Activated effector memory CD4-positive, alpha-beta T cell treated with Interleukin-2 at 50 U/mL for 16 hours (primary cell): ENCODE data around the gene FBXO3.
"Not testable (repeated sequence)": the region's sequence is repeated elsewhere in the genome, so short reads cannot be mapped to it uniquely, and the experiment has no call there.

Experiments used
- DNase-seq: peaks from one replicate; pipeline ENCODE4 v3.0.0-alpha.2; 2020

The FBXO3 gene

DNA sequence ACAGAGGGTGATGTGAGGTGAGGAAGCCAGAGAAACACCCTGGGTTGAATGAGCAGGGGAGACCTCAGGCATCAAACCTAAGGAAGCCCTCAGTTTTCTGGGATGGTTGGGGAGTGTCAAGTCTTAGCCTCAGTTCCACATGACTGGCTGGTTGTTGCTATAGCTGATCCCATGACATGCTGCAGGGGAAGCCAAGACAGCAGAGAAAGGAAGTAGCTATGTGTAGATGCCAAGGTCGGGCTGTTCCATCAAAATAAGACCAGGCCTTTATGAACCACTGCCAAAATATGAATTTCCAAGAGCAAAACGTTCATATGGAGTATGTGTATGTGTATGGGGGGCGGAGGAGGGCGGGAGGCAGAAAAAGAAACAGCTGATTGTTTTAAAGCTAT is 49.7 kb downstream of the FBXO3 start:
- no peak for DNase-seq

DNA sequence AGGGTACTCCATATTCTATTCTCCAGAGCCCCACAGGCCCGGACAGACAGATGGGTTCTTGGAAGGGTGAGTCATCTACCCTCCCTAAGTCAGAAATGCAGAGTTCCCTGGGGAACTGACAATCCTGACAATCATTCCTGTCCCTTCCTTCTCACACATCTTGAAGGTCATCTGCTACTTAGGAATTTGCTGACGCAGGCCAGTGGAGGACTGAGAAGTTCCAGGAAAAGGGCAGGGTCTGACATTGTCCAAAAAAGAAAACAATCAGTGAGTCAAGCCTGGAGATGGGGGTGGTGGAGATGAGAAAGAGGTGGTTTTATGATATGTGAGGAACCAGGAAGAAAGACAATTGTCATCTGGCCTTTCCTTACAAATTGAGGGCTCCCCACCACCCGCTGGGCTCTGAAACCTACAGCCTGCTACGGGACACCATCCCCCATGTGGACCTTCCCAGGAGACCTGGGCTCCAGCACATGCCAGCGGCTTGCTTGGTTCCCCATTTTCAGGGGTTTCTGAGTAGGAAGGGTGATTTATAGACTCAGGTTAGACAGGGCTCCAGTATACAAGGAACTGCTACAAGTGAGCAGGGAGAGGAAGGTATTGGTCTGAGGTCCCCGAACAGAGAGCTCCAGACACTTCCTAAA is 51.0 kb downstream of the FBXO3 start:
- no peak for DNase-seq

DNA sequence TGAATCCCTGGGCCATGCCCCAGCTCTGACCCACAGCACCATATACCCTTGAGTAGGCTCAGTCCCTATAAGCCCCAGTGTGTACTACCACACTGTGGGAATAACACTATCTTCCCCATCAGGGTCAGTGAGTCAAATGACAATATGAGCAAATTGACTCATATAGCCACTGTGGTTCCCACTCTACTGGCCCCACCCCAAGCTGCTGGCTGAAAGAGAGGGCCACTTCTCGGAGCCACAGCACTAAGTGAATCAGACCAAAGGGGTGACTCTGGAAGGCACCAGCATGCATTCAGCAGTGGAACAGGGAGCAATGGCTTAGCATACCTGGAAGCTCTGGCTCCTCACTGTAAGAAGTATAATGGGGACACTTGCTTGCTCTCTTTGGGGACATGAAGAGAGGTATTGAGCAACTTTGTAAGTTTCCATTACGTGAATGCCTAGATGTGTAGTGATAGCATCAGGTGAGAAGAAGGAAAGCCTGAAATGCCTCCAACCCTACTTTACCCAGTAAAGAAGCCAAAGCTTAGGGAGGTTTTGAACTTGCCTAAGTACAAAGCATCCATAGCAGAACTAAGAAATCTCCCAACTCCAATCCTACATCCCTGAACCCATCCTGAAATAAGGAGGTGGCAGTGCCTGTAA is 51.6 kb downstream of the FBXO3 start:
- DNase-seq = no peak

DNA sequence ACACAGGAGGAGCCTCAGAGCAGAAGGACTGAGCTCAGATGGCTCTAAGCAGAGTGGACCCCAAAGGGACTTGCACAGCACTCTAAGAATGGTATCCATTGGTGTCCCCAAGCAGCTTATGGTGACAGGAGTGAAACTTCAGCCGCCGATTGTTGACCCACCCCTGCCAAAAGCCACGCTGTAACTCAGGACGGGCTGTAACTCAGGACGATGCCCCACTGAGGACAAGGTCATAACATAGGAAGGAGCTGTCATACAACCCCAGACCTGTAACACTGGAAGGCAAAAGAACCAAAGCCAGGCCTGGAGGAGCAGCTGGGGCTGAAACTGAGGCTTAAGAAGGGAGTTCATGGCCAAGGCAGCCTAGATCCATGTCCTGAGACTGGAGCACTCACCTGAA is 52.3 kb downstream of the FBXO3 start:
- no peak for DNase-seq

DNA sequence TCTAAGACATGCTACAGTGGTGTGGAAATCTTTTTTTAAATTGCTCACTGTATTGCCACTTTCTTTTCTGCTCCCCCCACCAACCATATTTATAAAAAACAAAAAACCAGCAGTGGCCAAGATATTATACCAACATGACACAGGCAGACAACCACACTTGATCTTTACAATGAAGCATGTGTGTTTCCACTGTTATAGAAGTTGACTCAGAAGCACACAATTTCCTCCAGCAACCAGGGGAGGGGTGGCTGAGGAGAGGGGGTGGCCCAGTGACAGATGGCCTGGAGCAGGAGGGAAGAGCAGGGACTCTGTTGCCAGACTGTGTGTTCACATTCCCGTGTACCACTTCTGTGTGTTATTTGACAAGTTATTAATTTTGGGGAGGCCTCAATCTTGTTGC is 52.9 kb downstream of the FBXO3 start:
- no peak for DNase-seq

DNA sequence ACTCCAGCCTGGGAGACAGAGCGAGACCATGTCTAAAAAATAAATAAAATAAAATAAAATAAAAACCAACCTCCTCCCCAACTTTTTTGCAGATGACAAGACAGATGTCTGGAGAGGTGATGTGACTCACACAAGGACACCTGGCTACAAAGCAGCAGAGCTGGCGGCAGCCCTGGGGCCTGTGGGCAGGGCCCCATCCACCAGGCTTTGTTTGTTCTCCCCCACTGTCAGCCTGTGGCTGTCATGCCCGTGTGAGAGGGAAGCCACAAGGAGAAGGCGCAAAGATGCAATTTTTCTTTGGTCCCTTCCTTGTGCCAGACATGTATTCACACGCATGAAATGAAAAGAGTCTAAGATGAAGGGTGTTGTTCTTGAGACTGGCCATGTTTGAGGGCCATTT is 54.7 kb downstream of the FBXO3 start:
- DNase-seq = no peak

DNA sequence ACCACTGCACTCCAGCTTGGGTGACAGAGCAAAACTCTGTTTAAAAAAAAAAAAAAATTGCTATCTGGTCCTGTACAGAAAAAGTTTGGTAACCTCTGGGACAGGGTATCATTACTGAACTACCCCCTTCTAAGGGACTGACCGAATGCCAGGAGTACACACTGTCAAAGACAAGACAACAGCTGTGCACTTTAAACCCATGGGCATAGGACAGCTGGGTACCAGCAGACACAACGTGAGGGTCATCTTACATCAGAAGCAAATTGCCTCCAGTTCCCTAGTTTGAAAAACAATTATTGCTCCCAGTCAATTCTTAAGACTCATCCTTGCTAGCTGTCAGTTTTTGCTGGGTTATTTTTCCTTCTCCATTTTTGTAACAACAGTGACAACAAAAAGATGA is 55.9 kb downstream of the FBXO3 start:
- no peak for DNase-seq

DNA sequence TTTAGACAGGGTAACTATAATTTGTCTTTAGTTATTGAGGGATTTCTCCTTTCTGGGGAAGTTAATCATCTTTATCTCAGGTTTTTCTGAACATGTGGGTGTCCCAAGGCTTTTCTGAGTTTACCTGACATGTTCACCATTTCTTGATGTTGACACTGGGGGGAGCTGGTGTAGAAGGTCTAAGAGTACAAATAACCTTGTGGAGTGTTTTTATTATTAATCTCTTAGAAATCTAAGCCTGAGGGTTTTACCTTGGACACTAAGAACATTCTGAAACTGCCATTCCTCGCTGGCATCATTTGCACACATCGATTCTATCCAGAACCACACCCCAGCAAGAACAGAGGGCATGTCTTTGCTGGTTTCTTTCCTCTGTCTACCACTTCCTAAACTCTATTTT is 58.1 kb downstream of the FBXO3 start:
- no peak for DNase-seq

DNA sequence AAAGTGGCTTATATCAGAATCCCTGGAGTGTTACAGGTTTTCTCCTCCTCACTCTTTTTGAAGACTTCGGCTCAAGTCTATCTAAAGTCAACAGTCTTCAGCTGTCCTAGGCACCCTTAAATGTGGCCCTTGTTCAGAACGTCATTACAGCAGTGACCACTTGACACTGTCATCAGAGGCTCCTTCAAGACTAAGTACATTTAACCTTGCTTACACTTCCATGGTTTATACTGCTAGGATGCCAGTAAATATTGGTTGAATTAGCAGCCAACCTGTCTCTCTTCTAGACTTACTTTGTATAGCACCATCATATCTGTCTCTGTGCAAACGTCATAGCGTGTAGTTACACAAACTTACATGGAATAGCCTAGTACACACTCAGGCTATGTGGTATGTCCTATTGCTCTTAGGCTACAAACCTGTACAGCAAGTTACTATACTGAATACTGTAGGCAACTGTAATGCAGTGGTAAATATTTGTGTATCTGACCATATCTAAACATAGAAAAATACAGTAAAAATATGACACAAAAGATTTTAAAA is 60.4 kb downstream of the FBXO3 start:
- no peak for DNase-seq

DNA sequence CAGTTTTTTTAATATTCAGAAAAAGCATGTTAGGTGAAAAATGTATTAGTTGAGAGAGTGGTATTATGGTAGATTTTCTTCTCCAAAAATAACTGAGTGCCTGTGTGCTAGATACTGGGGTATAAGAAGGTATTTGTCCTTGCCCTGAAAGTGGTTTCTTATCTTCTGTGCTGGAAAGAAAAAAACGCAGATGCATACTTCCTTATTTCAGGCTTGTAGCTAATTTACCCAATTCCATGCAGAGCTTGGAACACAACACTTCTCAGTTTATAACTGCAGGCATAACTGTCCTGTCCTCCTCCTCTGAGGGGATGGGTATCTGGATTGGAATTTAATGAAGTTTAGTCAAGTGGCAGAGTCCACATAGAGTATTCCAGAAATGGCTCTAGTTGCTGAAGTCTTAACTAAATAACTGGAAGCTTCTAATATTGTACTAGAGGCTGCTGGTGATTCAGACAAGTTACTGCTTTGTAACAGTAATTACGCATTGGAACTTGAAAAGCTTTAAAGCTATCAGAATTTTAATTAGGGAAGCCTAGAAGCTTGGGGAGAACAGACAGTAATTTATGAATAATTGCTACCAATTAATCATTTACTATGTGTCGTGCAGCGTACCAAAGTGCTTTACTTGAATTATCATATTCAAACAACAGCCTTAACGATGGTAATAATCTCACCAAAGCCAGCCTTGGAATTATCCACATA is 61.0 kb downstream of the FBXO3 start:
- no peak for DNase-seq

DNA sequence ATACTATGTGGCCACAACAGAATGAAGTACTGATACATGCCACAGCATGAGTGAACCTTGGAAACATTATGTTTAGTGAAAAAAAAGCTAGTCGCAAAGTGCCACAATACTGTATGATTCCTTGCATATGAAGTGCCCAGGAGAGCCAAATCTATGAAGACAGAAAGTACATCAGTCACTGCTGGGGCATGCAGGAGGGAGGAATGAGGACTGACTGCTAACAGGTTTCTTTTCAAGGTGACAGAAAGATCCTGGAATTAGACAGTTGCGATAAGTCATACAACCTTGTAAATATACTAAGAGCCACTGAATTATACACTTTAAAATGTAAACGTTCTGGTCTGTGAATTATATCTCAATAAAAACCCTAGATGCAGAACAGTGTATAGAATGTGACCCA is 61.9 kb downstream of the FBXO3 start:
- no peak for DNase-seq

DNA sequence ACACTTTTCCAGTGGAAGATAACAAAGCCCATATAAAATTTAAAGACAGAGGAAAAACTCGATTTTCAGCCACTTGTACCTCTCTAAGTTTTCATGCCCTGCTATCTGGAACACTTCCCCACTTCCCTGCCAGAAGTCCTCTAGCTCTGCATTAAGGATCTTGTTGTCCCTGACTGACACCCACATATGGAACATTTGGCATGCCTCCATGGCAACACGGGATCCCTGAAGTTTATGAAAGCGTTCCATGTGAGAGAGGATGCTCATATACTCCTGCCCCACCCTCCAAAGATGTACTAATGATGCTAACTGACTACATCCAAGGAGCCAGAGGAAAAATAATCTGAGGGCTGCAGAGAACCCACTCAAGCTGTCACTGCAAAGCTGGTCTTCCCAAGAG is 64.9 kb downstream of the FBXO3 start:
- DNase-seq = no peak

DNA sequence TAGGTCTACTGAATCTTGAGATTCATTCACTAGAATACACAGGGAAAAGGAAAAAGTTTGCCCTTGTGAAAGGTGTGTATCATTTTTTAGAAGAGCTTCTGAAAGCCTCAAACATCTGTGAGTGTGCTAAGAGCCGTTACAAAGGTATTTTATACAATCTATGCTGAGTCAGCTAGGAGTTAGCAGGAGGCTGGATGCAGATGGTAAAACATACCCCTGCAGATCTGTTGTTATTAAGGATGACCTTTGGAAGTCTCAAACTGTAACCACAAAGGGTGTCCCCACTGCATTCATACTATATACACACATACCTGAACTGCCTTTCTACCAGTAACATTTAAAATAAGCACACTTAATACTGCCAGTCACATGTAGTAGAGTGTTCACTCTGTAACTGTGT is 65.3 kb downstream of the FBXO3 start:
- DNase-seq = no peak

DNA sequence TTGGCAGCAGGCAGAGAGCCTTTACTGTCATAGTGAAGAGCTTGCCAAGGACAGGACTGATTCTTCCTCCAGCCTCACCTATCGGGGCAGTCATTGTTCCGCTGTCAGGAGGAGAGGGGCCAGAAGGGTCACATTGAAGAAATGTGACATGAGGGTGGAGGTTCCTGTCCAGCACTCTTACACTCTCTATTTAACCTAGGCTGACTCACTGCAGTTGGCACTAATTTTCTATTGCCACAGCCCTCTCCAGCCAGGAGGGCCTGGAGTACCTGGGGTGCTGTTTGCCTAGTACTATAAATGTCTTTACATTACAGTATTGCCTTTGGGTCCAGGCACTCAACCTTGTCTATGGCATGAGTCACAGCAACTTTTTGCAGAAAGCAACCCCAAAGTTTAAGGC is 66.5 kb downstream of the FBXO3 start:
- not testable (repeated sequence) for DNase-seq

DNA sequence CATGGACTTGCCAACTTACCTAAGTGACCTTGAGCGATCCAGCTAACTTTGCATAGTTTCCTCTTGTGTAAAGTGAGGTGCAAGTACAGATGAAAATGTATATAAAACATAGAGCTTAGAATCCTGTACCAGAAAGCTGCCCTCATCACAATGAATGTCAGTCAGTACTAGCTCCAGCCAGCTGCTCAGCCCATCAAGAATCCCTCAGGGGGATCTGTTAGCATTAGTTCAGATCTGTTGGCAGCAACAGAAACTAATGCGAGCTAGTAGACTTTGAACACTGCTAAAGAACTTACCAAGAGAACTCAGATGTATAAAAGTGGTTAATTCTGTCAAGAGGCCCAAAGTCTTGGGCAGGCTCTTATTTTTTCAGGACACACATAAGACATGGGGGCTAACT is 67.4 kb downstream of the FBXO3 start:
- DNase-seq = no peak

DNA sequence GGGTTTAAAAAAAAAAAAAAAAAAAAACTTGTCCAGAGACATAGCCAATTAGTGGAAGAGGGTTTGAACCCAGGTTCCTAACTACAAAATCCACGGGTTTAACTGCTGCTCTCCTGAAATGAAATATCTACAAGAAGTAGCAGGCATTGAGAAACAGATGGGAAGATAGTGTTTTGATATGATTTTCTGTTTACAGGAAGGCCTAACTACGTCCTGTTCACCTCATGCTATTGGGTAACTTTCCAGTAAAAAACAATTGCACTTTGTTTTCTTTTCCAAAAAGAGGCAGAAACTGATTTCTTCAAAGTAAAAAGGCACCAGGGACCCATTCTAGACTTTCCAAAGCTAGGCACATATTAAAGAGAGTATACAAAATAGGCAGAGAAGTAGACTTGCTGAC is 67.8 kb downstream of the FBXO3 start:
- DNase-seq = no peak

DNA sequence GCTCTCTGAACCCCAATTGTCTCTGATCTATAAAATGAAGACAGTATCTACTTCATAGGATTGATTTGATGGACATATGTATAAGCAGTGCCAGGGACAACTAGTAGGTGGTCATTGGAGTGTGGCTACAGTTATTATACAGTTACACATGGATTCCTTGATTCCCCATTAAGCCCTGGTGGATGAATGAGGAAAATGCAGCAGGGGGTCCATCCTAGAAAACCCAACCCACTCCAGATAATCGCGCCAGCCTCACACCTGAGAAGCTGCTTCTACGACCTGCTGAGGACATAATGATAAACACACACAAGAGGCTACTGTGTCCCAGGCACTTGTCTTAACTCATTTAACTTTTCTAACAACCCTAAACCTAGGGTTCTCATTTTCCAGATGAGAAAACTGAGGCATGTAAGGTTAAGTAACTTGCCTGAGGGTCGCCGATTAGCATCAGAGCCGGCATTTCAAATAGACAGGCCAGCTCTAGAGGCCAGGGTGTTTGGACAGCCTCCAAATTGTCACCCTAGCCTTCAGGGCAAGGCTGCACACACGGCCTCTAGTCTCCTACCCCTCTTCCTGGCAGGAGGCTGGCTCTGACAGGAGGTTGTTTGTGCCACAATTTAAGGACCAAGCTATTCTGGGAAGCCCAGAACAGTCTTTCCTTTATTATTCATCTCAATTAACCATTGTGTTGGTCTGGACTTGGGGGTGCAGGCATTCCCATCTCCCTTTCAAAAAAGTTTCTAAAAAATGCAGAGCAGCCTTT is 69.9 kb downstream of the FBXO3 start:
- no peak for DNase-seq

DNA sequence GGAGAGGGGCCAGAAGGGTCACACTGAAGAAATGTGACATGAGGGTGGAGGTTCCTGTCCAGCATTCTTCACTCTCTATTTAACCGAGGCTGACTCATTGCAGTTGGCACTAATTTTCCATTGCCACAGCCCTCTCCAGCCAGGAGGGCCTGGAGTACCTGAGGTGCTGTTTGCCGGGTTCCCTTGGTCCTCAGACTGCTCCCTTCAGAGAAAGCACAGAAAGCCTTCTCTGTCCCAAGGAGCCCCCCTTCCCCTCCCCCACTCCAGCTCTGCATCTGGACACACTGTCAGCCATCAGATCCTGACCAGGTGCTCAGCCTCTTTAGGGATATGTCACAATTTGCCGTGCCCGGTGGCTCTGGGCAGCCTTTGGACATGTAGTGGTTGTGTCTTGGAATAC is 70.5 kb downstream of the FBXO3 start:
- DNase-seq = no peak

DNA sequence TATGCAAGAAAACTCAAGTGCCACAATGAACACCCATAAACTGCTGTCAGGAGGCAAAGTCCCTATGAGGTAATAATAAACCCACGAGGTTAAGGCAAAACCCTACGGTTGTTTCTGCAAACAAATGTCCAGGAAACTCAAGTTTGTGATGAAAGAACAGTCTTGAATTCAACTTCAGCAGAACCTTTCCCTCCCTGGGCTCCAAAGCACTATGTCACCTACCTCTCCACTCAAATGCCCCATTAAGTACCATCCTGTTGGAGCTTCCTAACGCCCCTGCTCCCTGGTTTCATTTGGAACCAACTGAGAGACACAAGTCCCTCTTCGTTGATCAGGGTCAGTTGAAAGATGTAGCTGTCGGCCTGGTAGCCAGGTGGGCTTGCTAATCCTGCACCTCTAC is 71.1 kb downstream of the FBXO3 start:
- no peak for DNase-seq

DNA sequence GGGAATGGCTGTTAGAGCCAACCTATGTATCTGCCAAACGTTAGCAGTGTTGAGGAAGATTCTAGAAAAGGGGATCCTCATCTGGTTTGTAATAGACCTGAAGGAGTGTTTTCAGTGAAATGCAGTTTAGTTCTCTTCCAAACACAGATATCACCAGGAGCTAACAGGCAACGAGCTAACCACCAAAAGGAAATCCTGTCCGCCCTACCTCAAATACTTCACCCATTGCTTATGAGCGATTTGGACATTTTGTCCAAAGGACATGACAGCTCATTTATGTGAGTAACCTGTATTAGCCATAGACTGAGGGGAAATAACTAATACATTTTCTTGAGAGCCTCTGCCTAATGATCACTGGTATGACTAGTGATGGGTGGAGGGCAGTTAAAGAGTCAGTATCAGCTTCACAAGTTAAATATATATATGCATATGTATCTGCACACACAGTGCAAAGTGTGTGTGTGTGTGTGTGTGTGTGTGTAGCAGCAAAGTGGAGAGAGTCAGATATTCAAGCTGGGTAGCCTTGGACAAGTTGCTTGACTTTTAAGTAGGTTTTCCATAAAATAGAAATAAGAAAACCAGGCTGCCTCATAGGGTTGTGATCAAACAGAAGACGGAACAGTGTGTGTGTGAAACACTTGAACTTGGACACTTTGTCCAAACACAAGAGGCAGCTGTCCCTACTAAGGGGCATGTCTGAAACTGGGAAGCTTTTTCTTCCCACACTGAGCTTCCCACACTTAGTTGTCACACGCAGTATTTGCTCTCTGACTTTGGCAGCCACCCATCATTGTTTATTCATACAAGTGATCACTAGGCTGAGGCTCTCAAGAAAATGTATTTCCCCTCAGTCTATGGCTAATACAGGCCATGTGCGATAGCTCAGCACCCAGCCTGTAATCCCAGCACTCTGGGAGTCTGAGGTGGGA is 72.8 kb downstream of the FBXO3 start:
- no peak for DNase-seq

DNA sequence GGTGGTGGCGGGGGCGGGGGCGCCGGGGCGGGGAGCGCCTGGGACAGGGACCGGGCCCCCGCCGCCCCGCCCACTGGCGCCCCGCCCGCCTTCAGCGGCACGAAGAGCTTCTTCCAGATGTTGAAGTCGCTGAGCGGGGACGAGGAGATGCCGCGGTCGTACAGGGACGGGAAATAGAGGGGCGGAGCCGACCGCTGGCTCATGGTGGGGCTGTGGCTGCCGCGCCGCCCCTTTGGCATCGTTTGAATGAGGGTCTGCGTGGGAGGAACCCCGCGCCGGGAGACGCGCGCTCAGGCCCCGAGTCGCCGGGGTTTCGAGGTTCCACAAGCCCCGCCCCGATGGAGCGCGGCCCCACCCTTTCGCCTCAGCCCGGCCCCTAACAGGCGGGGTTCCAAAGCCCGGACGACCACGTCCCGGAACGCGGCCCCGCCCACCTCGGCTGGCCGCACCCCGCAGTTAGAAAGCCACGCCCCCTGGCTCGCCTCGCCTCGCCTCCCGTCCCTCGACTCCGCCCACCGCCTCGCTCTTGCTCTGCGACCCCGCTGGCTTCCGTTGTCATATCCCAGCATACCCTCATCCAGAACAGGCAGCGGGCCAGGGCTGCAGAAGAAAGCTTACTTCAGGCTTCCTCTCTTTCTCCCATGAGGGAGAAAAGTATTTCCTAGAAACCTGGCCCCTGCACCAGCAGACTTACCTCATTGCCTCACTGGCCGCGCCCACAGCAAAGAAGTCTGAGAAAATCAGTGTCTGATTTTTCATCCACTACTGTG is 73.6 kb downstream of the FBXO3 start, which contains the start of gene C11orf91:
Gene C11orf91, minus strand, starts transcription at position 325 of the 770 bp plus-strand sequence. Its CDS starts 86 bp downstream, at position 239.
- peak; percentile 93 for DNase-seq
